Gastrocnemius medialis (tissue), 4 donors: Measurements from ENCODE around the gene GPR152. TPM values are rescaled to one million over a fixed set of nuclear protein-coding genes. Genes with fewer than 3 reads are reported as not detected.

ENCODE experiments used
- ATAC-seq, 2 donors: fragments of 150-250 bp; one replicate each; pipeline ENCODE4 v1.9.1; 2016
- DNase-seq, 2 donors: peaks; one replicate each; pipeline ENCODE4 v3.0.0-alpha.2; 2019
- H3K27ac ChIP-seq, 4 donors: fragments of 200-600 bp; sonication (generic); 1 replicate in 1 of 4; 2 replicates in 3 of 4; pipeline ENCODE4 v1.5.1; 2016 to 2018; ENCODE audit warnings: mild to moderate bottlenecking in 2 of 4, moderate library complexity in 1 of 4
- H3K27me3 ChIP-seq, 3 donors: fragments of 200-600 bp; sonication (generic) in 2 of 3; 1 replicate in 1 of 3; 2 replicates in 2 of 3; pipeline versions ENCODE4 v1.5.1 to v1.6.0; 2016 to 2019; ENCODE audit warnings: mild to moderate bottlenecking in 1 of 3, moderate library complexity in 1 of 3
- H3K36me3 ChIP-seq, 2 donors: fragments of 200-600 bp; sonication (generic) in 1 of 2; one replicate each; pipeline ENCODE4 v1.5.1; 2017 to 2018
- H3K4me1 ChIP-seq, 2 donors: fragments of 200-600 bp; sonication (generic) in 1 of 2; one replicate each; pipeline ENCODE4 v1.5.1; 2016 to 2017; ENCODE audit warnings: mild to moderate bottlenecking in 2 of 2
- H3K4me3 ChIP-seq, 4 donors: fragments of 200-600 bp; sonication (generic) in 3 of 4; 1 replicate in 1 of 4; 2 replicates in 3 of 4; pipeline ENCODE4 v1.5.1; 2016 to 2019; ENCODE audit warnings: mild to moderate bottlenecking in 2 of 4
- H3K9me3 ChIP-seq, 3 donors: fragments of 200-600 bp; sonication (generic) in 2 of 3; 1 replicate in 1 of 3; 2 replicates in 2 of 3; pipeline ENCODE4 v1.5.1; 2016 to 2019
- CTCF ChIP-seq, 5 experiments: fragments of 450-650 bp in 3 of 5; fragments of 200-600 bp in 2 of 5; sonication (generic) in 2 of 5; IDR thresholded peaks in 4 of 5; conservative IDR thresholded peaks in 1 of 5; 1 replicate in 4 of 5; 2 replicates in 1 of 5; pipeline ENCODE4 v1.5.1; 2016 to 2019; ENCODE audit warnings: antibody characterized with exemption in 5 of 5, mild to moderate bottlenecking in 3 of 5, moderate library complexity in 3 of 5
- POLR2A ChIP-seq, 2 donors: fragments of 450-650 bp; IDR thresholded peaks; one replicate each; pipeline ENCODE4 v1.6.1; 2017; ENCODE audit warnings: antibody characterized with exemption in 2 of 2, mild to moderate bottlenecking in 2 of 2, moderate library complexity in 2 of 2
- in situ Hi-C, 4 donors: fragments of 200-750 bp; cut with MboI; loops; one replicate each; pipeline versions ENCODE4 v1.15.0 to v1.8.0; 2017; ENCODE audit warnings: low sequenced_read_pairs in 4 of 4
- intact Hi-C: fragments of 100-400 bp; cut with DNase I; formaldehyde crosslinking; loops from one replicate; pipeline ENCODE4 v1.15.1; 2023; ENCODE audit warnings: low total_unique reads
- total RNA-seq, 4 donors: library from RNA; depleted of rRNA; stranded (reverse); fragments of >200 nt; gene quantifications; one replicate each; pipeline versions ENCODE4 v1.1.0 to v1.2.3, GENCODE V29; 2016

GPR152 gene
- total RNA-seq, 4 donors from 2014 or later: not detected

- Histone ChIP-seq H3K4me1 (peaks cover 6 to 17% of the 10 kb centered on the region in 2 donors), H3K27me3 (no peaks in the 10 kb centered on the region), H3K27ac (no peak overlapping the region), H3K4me3 (no peak overlapping the region), H3K9me3 (no peaks in the 10 kb centered on the region), H3K36me3 (peaks cover 0 to 56% of the 10 kb centered on the region in 2 donors)
- in situ Hi-C loops: no loop called here
- TF ChIP-seq CTCF (IDR thresholded peaks at IDR 0.05 in 4 of 5, conservative IDR thresholded peaks at IDR 0.05 in 1 of 5): no peak
- no peak for TF ChIP-seq POLR2A (IDR thresholded peaks at IDR 0.05)
- intact Hi-C loops: no loop called here
- DNase-seq: no peak
- no peak for ATAC-seq
These were observed 18.1 kb downstream of the GPR152 start for GRCh38 chr11:67434395-67434881.

- in situ Hi-C loops (no loop called here), intact Hi-C loops (no loop called here)
- no peak for TF ChIP-seq POLR2A (IDR thresholded peaks at IDR 0.05)
- no peak for TF ChIP-seq CTCF (IDR thresholded peaks at IDR 0.05 in 4 of 5, conservative IDR thresholded peaks at IDR 0.05 in 1 of 5)
- ATAC-seq (no peak), DNase-seq (no peak)
- H3K27ac ChIP-seq: no peak overlapping the region
- H3K4me1 ChIP-seq: peaks cover 10 to 24% of the 10 kb centered on the region in 2 donors
- H3K36me3 ChIP-seq: peaks cover 0 to 56% of the 10 kb centered on the region in 2 donors
- H3K27me3 ChIP-seq: no peaks in the 10 kb centered on the region
- no peaks in the 10 kb centered on the region for H3K9me3 ChIP-seq
- no peak overlapping the region for H3K4me3 ChIP-seq
These were observed 18.8 kb downstream of the GPR152 start for GRCh38 chr11:67433536-67434394.

- H3K27me3 ChIP-seq: no peaks in the 10 kb centered on the region
- no peaks in the 10 kb centered on the region for H3K9me3 ChIP-seq
- TF ChIP-seq POLR2A (IDR thresholded peaks at IDR 0.05): no peak
- no peak for TF ChIP-seq CTCF (IDR thresholded peaks at IDR 0.05 in 4 of 5, conservative IDR thresholded peaks at IDR 0.05 in 1 of 5)
- no peak overlapping the region for H3K4me3 ChIP-seq
- no peak for DNase-seq
- no peak overlapping the region for H3K27ac ChIP-seq
- no peak for ATAC-seq
- peaks cover 10 to 25% of the 10 kb centered on the region in 2 donors for H3K4me1 ChIP-seq
- intact Hi-C loops (no loop called here), in situ Hi-C loops (no loop called here)
- H3K36me3 ChIP-seq: peaks cover 0 to 56% of the 10 kb centered on the region in 2 donors
These were observed 19.7 kb downstream of the GPR152 start for GRCh38 chr11:67432655-67433349.

GRCh38 chr11:67431346-67432249, 20.9 kb downstream of the GPR152 start:
- peaks cover 16 to 32% of the 10 kb centered on the region in 2 donors for H3K4me1 ChIP-seq
- H3K4me3 ChIP-seq: no peak overlapping the region
- H3K9me3 ChIP-seq: no peaks in the 10 kb centered on the region
- no peak overlapping the region for H3K27ac ChIP-seq
- peaks cover 0 to 56% of the 10 kb centered on the region in 2 donors for H3K36me3 ChIP-seq
- in situ Hi-C loops: no loop called here
- intact Hi-C loops: no loop called here
- no peak for DNase-seq
- H3K27me3 ChIP-seq: no peaks in the 10 kb centered on the region
- TF ChIP-seq POLR2A (IDR thresholded peaks at IDR 0.05): no peak
- TF ChIP-seq CTCF (IDR thresholded peaks at IDR 0.05 in 4 of 5, conservative IDR thresholded peaks at IDR 0.05 in 1 of 5): no peak
- ATAC-seq: no peak
